ENCODE results near the gene SPRR1B. TPM values are rescaled to one million over a fixed set of nuclear protein-coding genes. Genes with fewer than 3 reads are reported as not detected.

SPRR1B gene
- total and polyA plus RNA-seq, 2 donors from 2014 or later, result not detected

DNA sequence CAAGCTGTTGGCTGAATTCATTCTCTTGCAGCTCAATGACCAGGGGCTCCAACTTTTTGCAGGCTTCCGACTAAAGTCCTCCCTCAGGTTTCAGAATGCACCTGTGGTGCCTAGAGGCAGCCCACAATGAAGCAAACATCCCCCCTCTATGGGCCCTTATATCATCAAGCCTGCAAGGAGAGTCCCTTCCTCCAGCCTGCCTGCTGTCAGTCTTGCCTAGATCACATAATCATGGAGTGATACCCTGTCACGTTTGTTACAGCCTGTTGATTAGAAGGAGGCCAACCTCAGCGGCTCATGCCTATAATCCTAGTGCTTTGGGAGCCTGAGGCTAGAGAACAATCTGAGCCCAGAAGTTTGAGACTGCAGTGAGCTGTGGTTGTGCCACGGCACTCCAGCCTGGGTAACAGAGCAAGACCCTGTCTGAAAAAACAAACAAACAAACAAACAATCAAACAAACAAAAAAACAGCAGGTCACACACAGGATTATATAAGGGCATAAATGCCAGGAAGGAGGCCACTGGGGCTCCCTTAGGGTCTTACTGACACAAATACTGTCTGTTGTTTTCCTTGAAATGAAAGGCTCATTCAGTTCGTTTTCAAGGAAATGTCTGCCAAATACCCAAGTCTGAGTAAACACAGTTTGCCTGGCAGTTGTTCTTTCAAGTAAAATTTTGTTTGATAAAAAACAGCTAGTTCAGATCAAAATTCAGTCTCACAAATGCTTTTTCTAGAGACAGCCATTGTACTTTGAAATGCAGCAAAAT, 34.2 kb upstream of the SPRR1B start:
- no peak overlapping the region for H3K27ac ChIP-seq (ENCODE audit: low read depth in 2 of 2, low read length in 2 of 2)
- no peaks in the 10 kb centered on the region for H3K27me3 ChIP-seq (ENCODE audit: control insufficient read depth, insufficient read depth, low read length)
- DNase-seq, result no peak
- H3K36me3 ChIP-seq (ENCODE audit: control insufficient read depth in 2 of 3, insufficient read depth in 3 of 3, low read length in 3 of 3), result no peaks in the 10 kb centered on the region
- FAIRE-seq, result no peak
- H3K9me3 ChIP-seq (ENCODE audit: control insufficient read depth in 2 of 3, insufficient read depth in 1 of 3, low read length in 3 of 3), result peaks cover 0 to 6% (median 1%) of the 10 kb centered on the region in 3 donors
- H3K9ac ChIP-seq (ENCODE audit: low read length in 3 of 3), result no peak overlapping the region
- no peak overlapping the region for H3K4me3 ChIP-seq (ENCODE audit: low read length in 3 of 3)
- H3K4me1 ChIP-seq (ENCODE audit: control insufficient read depth in 2 of 3, insufficient read depth in 2 of 3, low read depth in 1 of 3, low read length in 3 of 3), result no peaks in the 10 kb centered on the region
- TF ChIP-seq, protein P1, sequence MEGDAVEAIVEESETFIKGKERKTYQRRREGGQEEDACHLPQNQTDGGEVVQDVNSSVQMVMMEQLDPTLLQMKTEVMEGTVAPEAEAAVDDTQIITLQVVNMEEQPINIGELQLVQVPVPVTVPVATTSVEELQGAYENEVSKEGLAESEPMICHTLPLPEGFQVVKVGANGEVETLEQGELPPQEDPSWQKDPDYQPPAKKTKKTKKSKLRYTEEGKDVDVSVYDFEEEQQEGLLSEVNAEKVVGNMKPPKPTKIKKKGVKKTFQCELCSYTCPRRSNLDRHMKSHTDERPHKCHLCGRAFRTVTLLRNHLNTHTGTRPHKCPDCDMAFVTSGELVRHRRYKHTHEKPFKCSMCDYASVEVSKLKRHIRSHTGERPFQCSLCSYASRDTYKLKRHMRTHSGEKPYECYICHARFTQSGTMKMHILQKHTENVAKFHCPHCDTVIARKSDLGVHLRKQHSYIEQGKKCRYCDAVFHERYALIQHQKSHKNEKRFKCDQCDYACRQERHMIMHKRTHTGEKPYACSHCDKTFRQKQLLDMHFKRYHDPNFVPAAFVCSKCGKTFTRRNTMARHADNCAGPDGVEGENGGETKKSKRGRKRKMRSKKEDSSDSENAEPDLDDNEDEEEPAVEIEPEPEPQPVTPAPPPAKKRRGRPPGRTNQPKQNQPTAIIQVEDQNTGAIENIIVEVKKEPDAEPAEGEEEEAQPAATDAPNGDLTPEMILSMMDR (IDR thresholded peaks at IDR 0.05; ENCODE audit: borderline replicate concordance, extremely low read depth, insufficient read depth), result no peak
- intact Hi-C loops (cut with DNase I), result no loop called here

DNA sequence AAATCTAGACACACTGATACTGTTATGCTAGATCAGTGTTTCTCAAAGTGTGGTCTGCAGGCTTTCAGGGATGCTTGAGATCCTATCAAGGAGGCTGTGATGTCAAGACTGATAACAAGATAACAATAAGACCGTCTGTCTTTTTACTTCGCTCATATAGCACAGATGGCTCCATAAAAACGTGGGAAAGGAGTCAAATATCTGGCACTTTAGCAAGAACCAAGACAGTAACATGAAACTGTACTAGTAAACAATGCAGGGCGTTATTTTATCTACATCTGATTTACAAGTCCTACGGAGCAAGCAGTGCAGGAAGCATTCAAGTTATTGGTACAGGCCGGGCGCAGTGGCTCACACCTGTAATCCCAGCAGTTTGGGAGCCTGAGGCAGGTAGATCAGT, 33.1 kb upstream of the SPRR1B start:
- Histone ChIP-seq H3K9me3 (ENCODE audit: control insufficient read depth in 2 of 3, insufficient read depth in 1 of 3, low read length in 3 of 3) (peaks cover 0 to 6% (median 1%) of the 10 kb centered on the region in 3 donors), H3K27me3 (ENCODE audit: control insufficient read depth, insufficient read depth, low read length) (no peaks in the 10 kb centered on the region), H3K36me3 (ENCODE audit: control insufficient read depth in 2 of 3, insufficient read depth in 3 of 3, low read length in 3 of 3) (no peaks in the 10 kb centered on the region), H3K4me3 (ENCODE audit: low read length in 3 of 3) (no peak overlapping the region), H3K4me1 (ENCODE audit: control insufficient read depth in 2 of 3, insufficient read depth in 2 of 3, low read depth in 1 of 3, low read length in 3 of 3) (no peaks in the 10 kb centered on the region), H3K27ac (ENCODE audit: low read depth in 2 of 2, low read length in 2 of 2) (no peak overlapping the region), H3K9ac (ENCODE audit: low read length in 3 of 3) (no peak overlapping the region)
- DNase-seq, result no peak
- TF ChIP-seq, protein P1 (IDR thresholded peaks at IDR 0.05; ENCODE audit: borderline replicate concordance, extremely low read depth, insufficient read depth), result no peak
- intact Hi-C loops (cut with DNase I), result no loop called here
- no peak for FAIRE-seq

DNA sequence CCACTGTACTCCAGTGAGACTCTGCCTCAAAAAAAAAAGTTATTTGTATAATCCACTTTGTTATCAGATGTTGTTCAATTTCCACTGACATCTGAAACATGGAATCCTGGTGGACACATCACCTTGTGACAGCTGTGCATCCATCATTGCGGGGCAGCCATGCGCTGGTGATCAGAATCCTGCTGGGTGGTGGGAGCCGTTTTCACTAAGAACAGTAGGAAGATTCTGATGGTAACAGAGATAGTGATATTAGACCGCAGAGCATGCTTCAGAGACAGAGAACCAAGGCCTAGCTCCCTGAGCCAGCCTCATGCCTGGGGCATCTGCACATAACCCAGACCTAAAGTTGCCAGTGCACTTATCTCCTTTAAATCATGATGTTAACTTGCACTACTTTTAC, 32.5 kb upstream of the SPRR1B start:
- Histone ChIP-seq H3K27ac (ENCODE audit: low read depth in 2 of 2, low read length in 2 of 2) (no peak overlapping the region), H3K4me1 (ENCODE audit: control insufficient read depth in 2 of 3, insufficient read depth in 2 of 3, low read depth in 1 of 3, low read length in 3 of 3) (no peaks in the 10 kb centered on the region), H3K36me3 (ENCODE audit: control insufficient read depth in 2 of 3, insufficient read depth in 3 of 3, low read length in 3 of 3) (no peaks in the 10 kb centered on the region), H3K27me3 (ENCODE audit: control insufficient read depth, insufficient read depth, low read length) (no peaks in the 10 kb centered on the region), H3K4me3 (ENCODE audit: low read length in 3 of 3) (no peak overlapping the region), H3K9ac (ENCODE audit: low read length in 3 of 3) (no peak overlapping the region), H3K9me3 (ENCODE audit: control insufficient read depth in 2 of 3, insufficient read depth in 1 of 3, low read length in 3 of 3) (peaks cover 0 to 6% (median 1%) of the 10 kb centered on the region in 3 donors)
- no peak for FAIRE-seq
- intact Hi-C loops (cut with DNase I), result no loop called here
- DNase-seq, result no peak
- TF ChIP-seq, protein P1 (IDR thresholded peaks at IDR 0.05; ENCODE audit: borderline replicate concordance, extremely low read depth, insufficient read depth), result no peak

Measured in kidney (tissue), 14 donors.